Skeletal muscle satellite cell (primary cell): ENCODE data around the gene ZBTB45.
"Not testable (repeated sequence)": the region's sequence is repeated elsewhere in the genome, so short reads cannot be mapped to it uniquely, and the experiment has no call there.

Experiments used
- H3K27me3 ChIP-seq: 2 replicates; pipeline ENCODE4 v1.7.0; 2013; ENCODE audit warnings: low read length; ENCODE audit not compliant: control insufficient read depth, insufficient read depth
- H3K36me3 ChIP-seq: 2 replicates; pipeline ENCODE4 v1.7.0; 2013; ENCODE audit warnings: mild to moderate bottlenecking, control low read depth, low read length; ENCODE audit not compliant: insufficient read depth
- H3K4me1 ChIP-seq: 2 replicates; pipeline ENCODE4 v1.7.0; 2013; ENCODE audit warnings: low read length; ENCODE audit not compliant: control insufficient read depth, insufficient read depth
- H3K4me2 ChIP-seq: 2 replicates; pipeline ENCODE4 v1.7.0; 2013; ENCODE audit warnings: mild to moderate bottlenecking, low read length
- H3K4me3 ChIP-seq: 2 replicates; pipeline ENCODE4 v1.7.0; 2013; ENCODE audit warnings: low read length
- H3K9ac ChIP-seq: 2 replicates; pipeline ENCODE4 v1.7.0; 2013; ENCODE audit warnings: mild to moderate bottlenecking, low read depth, low read length, moderate library complexity
- H3K9me3 ChIP-seq: replicated peaks from 2 replicates; pipeline ENCODE4 v1.7.0; 2013; ENCODE audit warnings: mild to moderate bottlenecking, control low read depth, low read length

The ZBTB45 gene

DNA sequence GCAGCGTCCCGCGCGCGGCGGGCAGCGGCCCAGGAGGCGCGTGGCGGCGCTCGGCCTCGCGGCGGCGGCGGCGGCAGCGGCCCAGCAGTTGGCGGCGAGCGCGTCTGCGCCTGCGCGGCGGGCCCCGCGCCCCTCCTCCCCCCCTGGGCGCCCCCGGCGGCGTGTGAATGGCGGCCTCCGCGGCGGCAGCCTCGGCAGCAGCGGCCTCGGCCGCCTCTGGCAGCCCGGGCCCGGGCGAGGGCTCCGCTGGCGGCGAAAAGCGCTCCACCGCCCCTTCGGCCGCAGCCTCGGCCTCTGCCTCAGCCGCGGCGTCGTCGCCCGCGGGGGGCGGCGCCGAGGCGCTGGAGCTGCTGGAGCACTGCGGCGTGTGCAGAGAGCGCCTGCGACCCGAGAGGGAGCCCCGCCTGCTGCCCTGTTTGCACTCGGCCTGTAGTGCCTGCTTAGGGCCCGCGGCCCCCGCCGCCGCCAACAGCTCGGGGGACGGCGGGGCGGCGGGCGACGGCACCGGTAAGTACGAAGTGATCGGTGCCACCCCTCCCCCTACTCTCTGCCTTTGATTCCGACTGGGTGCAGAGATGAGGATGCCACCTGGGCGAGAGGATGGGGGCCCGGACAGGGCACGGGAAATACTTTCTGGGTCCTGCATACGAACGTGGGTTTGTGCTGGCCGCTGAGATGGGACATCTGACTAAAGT, 25.1 kb upstream of the ZBTB45 start:
- peaks cover 41% of the 10 kb centered on the region for H3K36me3 ChIP-seq
- peak overlapping the region; percentile 99 for H3K4me3 ChIP-seq

GRCh38 chr19:58543826-58544590, 24.4 kb upstream of the ZBTB45 start, which contains the start of gene TRIM28:
TRIM28 (plus strand) TSS chr19:58544064; CDS start chr19:58544758, 694 bp downstream.
- Histone ChIP-seq H3K4me1 (peaks cover 20% of the 10 kb centered on the region), H3K4me3 (peak within 1 kb of the TSS; percentile 99), H3K9me3 (no peaks in the 10 kb centered on the region), H3K27me3 (peaks cover 8% of the 10 kb centered on the region), H3K36me3 (peaks cover 34% of the 10 kb centered on the region), H3K9ac (peak within 1 kb of the TSS; percentile 95), H3K4me2 (peak within 1 kb of the TSS; percentile 99)

More for the DNA sequence above, 25.1 kb upstream of the ZBTB45 start:
- H3K4me2 ChIP-seq = peak overlapping the region; percentile 99
- H3K27me3 ChIP-seq = peaks cover under 1% of the 10 kb centered on the region
- no peaks in the 10 kb centered on the region for H3K9me3 ChIP-seq
- H3K9ac ChIP-seq = peak overlapping the region; percentile 95
- peaks cover 20% of the 10 kb centered on the region for H3K4me1 ChIP-seq

DNA sequence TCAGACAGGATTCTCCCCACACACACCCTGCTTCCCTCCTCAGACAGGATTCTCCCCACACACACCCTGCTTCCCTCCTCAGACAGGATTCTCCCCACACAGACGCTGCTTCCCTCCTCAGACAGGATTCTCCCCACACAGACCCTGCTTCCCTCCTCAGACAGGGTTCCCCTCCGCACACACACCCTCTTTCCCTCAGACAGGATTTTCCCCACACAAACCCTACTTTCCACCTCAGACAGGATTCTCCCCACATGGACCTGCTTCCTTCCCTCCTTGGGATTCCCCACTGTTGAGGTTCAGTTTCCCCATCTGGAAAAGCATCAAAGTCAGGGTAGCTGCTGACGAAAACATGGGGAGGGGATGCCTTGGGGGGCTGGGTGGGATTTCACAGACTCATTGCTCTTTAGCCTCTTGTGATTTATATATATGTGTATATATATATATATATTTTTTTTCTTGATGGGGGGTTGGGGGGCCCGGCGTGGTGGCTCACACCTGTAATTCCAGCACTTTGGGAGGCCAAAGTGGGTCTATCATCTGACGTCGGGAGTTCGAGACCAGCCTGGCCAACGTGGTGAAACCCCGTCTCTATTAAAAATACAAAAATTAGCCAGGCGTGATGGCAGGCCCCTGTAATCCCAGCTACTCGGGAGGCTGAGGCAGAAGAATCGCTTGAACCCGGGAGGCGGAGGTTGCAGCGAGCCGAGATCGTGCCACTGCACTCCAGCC, 23.2 kb upstream of the ZBTB45 start:
- H3K4me2 ChIP-seq = peak overlapping the region; percentile 99
- H3K9ac ChIP-seq, H3K9me3 ChIP-seq, H3K4me3 ChIP-seq: not testable (repeated sequence)
- H3K4me1 ChIP-seq = peaks cover 20% of the 10 kb centered on the region
- peaks cover 20% of the 10 kb centered on the region for H3K27me3 ChIP-seq
- H3K36me3 ChIP-seq = peaks cover 22% of the 10 kb centered on the region

DNA sequence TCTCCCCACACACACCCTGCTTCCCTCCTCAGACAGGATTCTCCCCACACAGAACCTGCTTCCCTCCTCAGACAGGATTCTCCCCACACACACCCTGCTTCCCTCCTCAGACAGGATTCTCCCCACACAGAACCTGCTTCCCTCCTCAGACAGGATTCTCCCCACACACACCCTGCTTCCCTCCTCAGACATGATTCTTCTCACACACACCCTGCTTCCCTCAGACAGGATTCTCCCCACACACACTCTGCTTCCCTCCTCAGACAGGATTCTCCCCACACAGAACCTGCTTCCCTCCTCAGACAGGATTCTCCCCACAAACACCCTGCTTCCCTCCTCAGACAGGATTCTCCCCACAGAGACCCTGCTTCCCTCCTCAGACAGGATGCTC, 19.6 kb upstream of the ZBTB45 start:
- not testable (repeated sequence) for H3K36me3 ChIP-seq, H3K4me1 ChIP-seq, H3K4me2 ChIP-seq, H3K9me3 ChIP-seq, H3K9ac ChIP-seq, H3K4me3 ChIP-seq
- peaks cover 30% of the 10 kb centered on the region for H3K27me3 ChIP-seq

- Histone ChIP-seq H3K4me1 (no peaks in the 10 kb centered on the region), H3K4me3 (no peak overlapping the region), H3K36me3 (no peaks in the 10 kb centered on the region), H3K9me3 (no peaks in the 10 kb centered on the region), H3K9ac (no peak overlapping the region), H3K4me2 (peak overlapping the region; percentile 59), H3K27me3 (peaks cover 35% of the 10 kb centered on the region)
Measured at GRCh38 chr19:58538257-58539168, 18.9 kb upstream of the ZBTB45 start.

GRCh38 chr19:58536852-58537798, 17.5 kb upstream of the ZBTB45 start:
- Histone ChIP-seq H3K4me2 (no peak overlapping the region), H3K27me3 (peaks cover 42% of the 10 kb centered on the region), H3K36me3 (no peaks in the 10 kb centered on the region), H3K4me3 (no peak overlapping the region), H3K9me3 (no peaks in the 10 kb centered on the region), H3K9ac (no peak overlapping the region), H3K4me1 (no peaks in the 10 kb centered on the region)

- no peak overlapping the region for H3K4me2 ChIP-seq
- no peaks in the 10 kb centered on the region for H3K4me1 ChIP-seq
- H3K27me3 ChIP-seq = peaks cover 55% of the 10 kb centered on the region
- no peaks in the 10 kb centered on the region for H3K36me3 ChIP-seq
- H3K9me3 ChIP-seq = no peaks in the 10 kb centered on the region
- no peak overlapping the region for H3K9ac ChIP-seq
- H3K4me3 ChIP-seq = no peak overlapping the region
Measured at GRCh38 chr19:58535857-58536256, 16.2 kb upstream of the ZBTB45 start.

DNA sequence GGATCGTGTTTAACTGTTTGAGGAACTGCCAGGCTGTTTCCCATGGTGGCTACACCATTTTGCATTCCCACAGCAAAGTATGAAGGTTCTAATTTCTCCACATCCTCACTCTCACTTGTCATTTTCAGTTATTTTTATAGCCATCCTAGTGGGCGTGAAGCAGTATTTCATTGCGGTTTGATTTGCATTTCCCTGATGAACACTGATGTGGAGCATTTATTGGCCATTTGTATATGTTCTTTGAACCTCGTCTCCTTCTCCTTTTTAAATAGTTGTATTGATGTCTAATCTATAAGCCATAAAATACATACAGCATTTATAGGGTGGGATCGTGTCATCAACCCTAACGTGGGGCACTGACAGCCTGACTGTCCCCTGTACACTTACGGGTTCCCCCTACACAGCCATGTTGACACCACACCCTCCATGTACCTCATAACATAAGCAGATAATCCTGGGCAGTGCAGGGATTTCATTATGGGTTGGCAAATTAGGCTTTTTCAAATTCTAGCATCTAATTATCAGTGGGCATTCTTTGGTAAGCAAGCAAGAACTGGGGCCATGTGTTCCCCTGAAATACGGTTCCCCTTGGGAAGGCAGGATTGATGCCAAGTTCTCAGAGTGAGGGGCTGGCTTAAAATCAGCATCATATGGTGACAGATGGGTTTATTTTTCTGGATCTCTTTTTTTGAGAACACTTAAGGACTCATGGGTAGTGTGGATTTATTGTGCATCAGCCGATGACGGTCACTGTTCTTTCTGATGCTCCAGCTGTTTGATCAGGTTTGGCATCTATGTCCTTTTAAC, 11.6 kb upstream of the ZBTB45 start:
- H3K27me3 ChIP-seq = peaks cover 28% of the 10 kb centered on the region
- no peaks in the 10 kb centered on the region for H3K36me3 ChIP-seq
- H3K9ac ChIP-seq = no peak overlapping the region
- H3K4me1 ChIP-seq = no peaks in the 10 kb centered on the region
- H3K9me3 ChIP-seq = no peaks in the 10 kb centered on the region
- no peak overlapping the region for H3K4me3 ChIP-seq
- H3K4me2 ChIP-seq = no peak overlapping the region

- Histone ChIP-seq H3K4me2 (no peak overlapping the region), H3K9me3 (no peaks in the 10 kb centered on the region), H3K4me3 (no peak overlapping the region), H3K4me1 (no peaks in the 10 kb centered on the region), H3K9ac (no peak overlapping the region), H3K27me3 (peaks cover 28% of the 10 kb centered on the region), H3K36me3 (no peaks in the 10 kb centered on the region)
Measured at GRCh38 chr19:58529405-58529804, 9.8 kb upstream of the ZBTB45 start.
